ENCODE data around the gene SLAMF9.

- TF ChIP-seq CTCF (conservative IDR thresholded peaks at IDR 0.05; ENCODE audit: low read depth, low read length) (no peak), EZH2 (IDR thresholded peaks at IDR 0.05; ENCODE audit: borderline replicate concordance, low read depth, low read length, poor library complexity, severe bottlenecking) (no peak)
These were observed 40.9 kb upstream of the SLAMF9 start for GRCh38 chr1:159994896-159995295.
